ENCODE data around the gene CDAN1.
"Not testable (repeated sequence)": the region's sequence is repeated elsewhere in the genome, so short reads cannot be mapped to it uniquely, and the experiment has no call there.

The CDAN1 gene, protein sequence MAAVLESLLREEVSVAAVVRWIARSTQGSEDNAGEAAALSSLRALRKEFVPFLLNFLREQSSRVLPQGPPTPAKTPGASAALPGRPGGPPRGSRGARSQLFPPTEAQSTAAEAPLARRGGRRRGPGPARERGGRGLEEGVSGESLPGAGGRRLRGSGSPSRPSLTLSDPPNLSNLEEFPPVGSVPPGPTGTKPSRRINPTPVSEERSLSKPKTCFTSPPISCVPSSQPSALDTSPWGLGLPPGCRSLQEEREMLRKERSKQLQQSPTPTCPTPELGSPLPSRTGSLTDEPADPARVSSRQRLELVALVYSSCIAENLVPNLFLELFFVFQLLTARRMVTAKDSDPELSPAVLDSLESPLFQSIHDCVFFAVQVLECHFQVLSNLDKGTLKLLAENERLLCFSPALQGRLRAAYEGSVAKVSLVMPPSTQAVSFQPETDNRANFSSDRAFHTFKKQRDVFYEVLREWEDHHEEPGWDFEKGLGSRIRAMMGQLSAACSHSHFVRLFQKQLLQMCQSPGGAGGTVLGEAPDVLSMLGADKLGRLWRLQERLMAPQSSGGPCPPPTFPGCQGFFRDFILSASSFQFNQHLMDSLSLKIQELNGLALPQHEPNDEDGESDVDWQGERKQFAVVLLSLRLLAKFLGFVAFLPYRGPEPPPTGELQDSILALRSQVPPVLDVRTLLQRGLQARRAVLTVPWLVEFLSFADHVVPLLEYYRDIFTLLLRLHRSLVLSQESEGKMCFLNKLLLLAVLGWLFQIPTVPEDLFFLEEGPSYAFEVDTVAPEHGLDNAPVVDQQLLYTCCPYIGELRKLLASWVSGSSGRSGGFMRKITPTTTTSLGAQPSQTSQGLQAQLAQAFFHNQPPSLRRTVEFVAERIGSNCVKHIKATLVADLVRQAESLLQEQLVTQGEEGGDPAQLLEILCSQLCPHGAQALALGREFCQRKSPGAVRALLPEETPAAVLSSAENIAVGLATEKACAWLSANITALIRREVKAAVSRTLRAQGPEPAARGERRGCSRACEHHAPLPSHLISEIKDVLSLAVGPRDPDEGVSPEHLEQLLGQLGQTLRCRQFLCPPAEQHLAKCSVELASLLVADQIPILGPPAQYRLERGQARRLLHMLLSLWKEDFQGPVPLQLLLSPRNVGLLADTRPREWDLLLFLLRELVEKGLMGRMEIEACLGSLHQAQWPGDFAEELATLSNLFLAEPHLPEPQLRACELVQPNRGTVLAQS

GRCh38 chr15:42736793-42737528 is at the start of gene CDAN1:
TSS of gene CDAN1 (minus strand) at chr15:42737128. CDS start at chr15:42737102, 26 bp downstream.
- ATAC-seq (ENCODE audit: low read depth) (peak; percentile 87), DNase-seq (ENCODE audit: low spot score in 2 of 2) (peak; percentile 85 to 90)

GRCh38 chr15:42785569-42785968 is 48.6 kb upstream of the CDAN1 start:
- Mint-ChIP-seq H3K27ac (no peak overlapping the region), H3K27me3 (no peaks in the 10 kb centered on the region), H3K36me3 (peaks cover 14% of the 10 kb centered on the region), H3K9me3 (no peaks in the 10 kb centered on the region), H3K4me1 (no peaks in the 10 kb centered on the region), H3K4me3 (no peak overlapping the region)
- no peak for DNase-seq (ENCODE audit: low spot score in 2 of 2)
- no peak for ATAC-seq (ENCODE audit: low read depth)

More at GRCh38 chr15:42736793-42737528, at the start of gene CDAN1:
- H3K9me3 Mint-ChIP-seq = no peaks in the 10 kb centered on the region
- peaks cover 6% of the 10 kb centered on the region for H3K36me3 Mint-ChIP-seq
- peak within 1 kb of the TSS; percentile 63 for H3K27ac Mint-ChIP-seq
- H3K4me1 Mint-ChIP-seq = peaks cover 11% of the 10 kb centered on the region
- H3K27me3 Mint-ChIP-seq = no peaks in the 10 kb centered on the region
- H3K4me3 Mint-ChIP-seq = peak within 1 kb of the TSS; percentile 81

DNA sequence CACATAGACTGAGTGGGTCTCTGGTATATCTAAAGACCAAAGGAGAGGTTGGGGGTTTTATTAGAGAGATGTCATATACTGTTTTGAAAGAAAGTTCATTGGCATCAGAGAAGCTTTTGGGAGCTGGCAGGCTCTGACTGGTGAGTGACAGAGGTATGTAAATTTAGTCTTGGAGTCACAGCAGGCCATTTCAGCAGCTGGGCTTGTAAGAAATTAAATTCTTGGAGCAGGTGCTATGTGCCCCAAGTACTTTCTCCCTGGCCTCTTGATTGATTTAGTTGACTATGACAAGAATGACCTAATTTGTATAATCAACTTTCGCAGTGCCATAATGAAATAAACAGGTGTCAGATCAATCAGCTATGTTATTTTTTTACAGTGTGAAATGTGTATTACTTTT is 47.8 kb upstream of the CDAN1 start:
- H3K4me3 Mint-ChIP-seq = no peak overlapping the region
- H3K27me3 Mint-ChIP-seq = no peaks in the 10 kb centered on the region
- peaks cover 15% of the 10 kb centered on the region for H3K36me3 Mint-ChIP-seq
- H3K27ac Mint-ChIP-seq = no peak overlapping the region
- H3K4me1 Mint-ChIP-seq = no peaks in the 10 kb centered on the region
- DNase-seq (ENCODE audit: low spot score in 2 of 2) (no peak), ATAC-seq (ENCODE audit: low read depth) (no peak)
- H3K9me3 Mint-ChIP-seq = no peaks in the 10 kb centered on the region

DNA sequence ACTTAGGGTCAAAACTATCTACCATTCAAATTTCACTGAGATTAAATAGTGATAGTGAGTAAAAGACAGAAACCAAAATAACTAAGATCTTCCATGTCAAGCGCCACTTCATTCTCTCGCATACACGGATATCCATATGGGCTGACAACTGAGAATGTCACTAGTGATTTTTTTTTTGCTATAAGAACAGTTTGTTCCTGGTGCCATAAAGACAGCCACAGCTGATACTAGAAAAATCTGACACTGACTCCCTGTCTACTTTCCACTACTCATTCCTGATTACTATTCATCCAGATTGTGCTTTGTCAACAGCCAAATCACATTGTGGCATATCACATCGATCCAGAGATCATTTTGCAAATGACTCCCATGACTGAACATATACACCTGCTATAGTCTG is 45.8 kb upstream of the CDAN1 start:
- Mint-ChIP-seq H3K36me3 (peaks cover 18% of the 10 kb centered on the region), H3K27ac (no peak overlapping the region), H3K9me3 (no peaks in the 10 kb centered on the region), H3K4me3 (no peak overlapping the region), H3K27me3 (no peaks in the 10 kb centered on the region), H3K4me1 (no peaks in the 10 kb centered on the region)
- ATAC-seq (ENCODE audit: low read depth) (no peak), DNase-seq (ENCODE audit: low spot score in 2 of 2) (no peak)

DNA sequence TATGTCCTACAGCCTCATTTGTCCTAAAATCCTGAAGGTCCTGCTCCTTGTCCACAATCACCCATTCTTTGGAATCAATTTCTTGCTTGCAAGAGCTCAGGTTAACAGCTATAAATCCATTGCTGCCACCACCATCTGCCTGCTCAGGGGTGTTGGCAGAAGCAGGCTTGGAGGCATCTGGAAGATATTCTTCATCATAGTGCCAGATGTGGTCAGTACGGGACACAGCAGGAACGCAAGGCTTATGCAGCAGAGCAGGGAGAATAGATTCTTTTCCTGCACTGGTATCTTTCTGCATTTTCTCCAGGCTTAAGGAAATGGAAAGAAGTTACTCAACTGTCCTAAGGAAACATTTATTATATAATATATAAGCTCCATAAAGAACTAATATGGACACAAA is 38.5 kb upstream of the CDAN1 start:
- Mint-ChIP-seq H3K27ac (no peak overlapping the region), H3K36me3 (peaks cover 21% of the 10 kb centered on the region)
- ATAC-seq (ENCODE audit: low read depth) = no peak

GRCh38 chr15:42772901-42773300 is 36.0 kb upstream of the CDAN1 start:
- H3K9me3 Mint-ChIP-seq = no peaks in the 10 kb centered on the region
- H3K36me3 Mint-ChIP-seq = peaks cover 37% of the 10 kb centered on the region
- no peak for DNase-seq (ENCODE audit: low spot score in 2 of 2)
- H3K4me1 Mint-ChIP-seq = peaks cover 6% of the 10 kb centered on the region
- no peaks in the 10 kb centered on the region for H3K27me3 Mint-ChIP-seq
- H3K27ac Mint-ChIP-seq = no peak overlapping the region
- ATAC-seq (ENCODE audit: low read depth) = no peak
- H3K4me3 Mint-ChIP-seq = no peak overlapping the region

More for the DNA sequence above, 38.5 kb upstream of the CDAN1 start:
- Mint-ChIP-seq H3K9me3 (no peaks in the 10 kb centered on the region), H3K27me3 (no peaks in the 10 kb centered on the region), H3K4me1 (peaks cover 4% of the 10 kb centered on the region), H3K4me3 (no peak overlapping the region)
- DNase-seq (ENCODE audit: low spot score in 2 of 2) = no peak

DNA sequence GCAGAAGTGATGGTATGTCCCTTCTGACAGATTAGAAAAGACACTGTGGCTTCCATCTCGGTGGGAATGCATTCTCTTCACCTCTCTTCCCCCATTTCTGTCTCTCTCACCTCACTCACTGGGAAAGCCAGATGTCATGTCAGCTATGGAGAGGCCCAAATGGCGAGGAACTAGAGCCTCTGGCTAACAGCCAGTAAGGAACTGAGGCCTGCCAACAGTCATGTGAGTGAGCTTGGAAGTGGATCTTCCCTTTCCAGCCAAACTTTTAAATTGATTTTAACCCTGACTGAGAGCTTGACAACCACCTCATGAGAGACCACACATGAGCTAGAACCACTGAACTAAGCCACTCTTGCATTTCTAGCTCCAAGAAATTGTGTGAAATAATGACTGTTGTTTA is 35.2 kb upstream of the CDAN1 start:
- no peak overlapping the region for H3K27ac Mint-ChIP-seq
- peaks cover under 1% of the 10 kb centered on the region for H3K9me3 Mint-ChIP-seq
- no peaks in the 10 kb centered on the region for H3K27me3 Mint-ChIP-seq
- H3K4me3 Mint-ChIP-seq = no peak overlapping the region
- peaks cover 44% of the 10 kb centered on the region for H3K36me3 Mint-ChIP-seq
- H3K4me1 Mint-ChIP-seq = peaks cover 6% of the 10 kb centered on the region
- DNase-seq (ENCODE audit: low spot score in 2 of 2) (no peak), ATAC-seq (ENCODE audit: low read depth) (no peak)

GRCh38 chr15:42766109-42766508 is 29.2 kb upstream of the CDAN1 start:
- not testable (repeated sequence) for H3K27ac Mint-ChIP-seq

DNA sequence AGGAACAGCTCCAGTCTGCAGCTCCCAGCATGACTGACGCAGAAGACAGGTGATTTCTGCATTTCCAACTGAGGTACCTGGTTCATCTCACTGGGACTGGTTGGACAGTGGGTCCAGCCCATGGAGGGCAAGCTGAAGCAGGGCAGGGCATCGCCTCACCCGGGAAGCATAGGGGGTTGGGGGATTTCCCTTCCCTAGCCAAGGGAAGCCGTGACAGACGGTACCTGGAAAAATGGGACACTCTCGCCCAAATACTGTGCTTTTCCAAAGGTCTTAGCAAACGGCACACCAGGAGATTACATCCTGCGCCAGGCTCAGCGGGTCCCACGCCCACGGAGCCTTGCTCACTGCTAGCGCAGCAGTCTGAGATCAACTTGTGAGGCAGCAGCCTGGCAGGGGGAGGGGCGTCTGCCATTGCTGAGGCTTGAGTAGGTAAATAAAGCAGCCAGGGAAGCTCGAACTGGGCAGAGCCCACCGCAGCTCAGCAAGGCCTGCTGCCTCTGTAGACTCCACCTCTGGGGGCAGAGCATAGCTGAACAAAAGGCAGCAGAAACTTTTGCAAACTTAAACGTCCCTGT is 27.3 kb upstream of the CDAN1 start:
- not testable (repeated sequence) for H3K4me3 Mint-ChIP-seq; H3K27ac Mint-ChIP-seq; DNase-seq (ENCODE audit: low spot score in 2 of 2); H3K4me1 Mint-ChIP-seq; H3K27me3 Mint-ChIP-seq; ATAC-seq (ENCODE audit: low read depth)
- peaks cover 18% of the 10 kb centered on the region for H3K9me3 Mint-ChIP-seq
- H3K36me3 Mint-ChIP-seq = peaks cover 67% of the 10 kb centered on the region

More at GRCh38 chr15:42766109-42766508, 29.2 kb upstream of the CDAN1 start:
- not testable (repeated sequence) for H3K4me1 Mint-ChIP-seq; H3K4me3 Mint-ChIP-seq; ATAC-seq (ENCODE audit: low read depth); H3K27me3 Mint-ChIP-seq; DNase-seq (ENCODE audit: low spot score in 2 of 2)
- H3K9me3 Mint-ChIP-seq = peaks cover 16% of the 10 kb centered on the region
- H3K36me3 Mint-ChIP-seq = peaks cover 67% of the 10 kb centered on the region

DNA sequence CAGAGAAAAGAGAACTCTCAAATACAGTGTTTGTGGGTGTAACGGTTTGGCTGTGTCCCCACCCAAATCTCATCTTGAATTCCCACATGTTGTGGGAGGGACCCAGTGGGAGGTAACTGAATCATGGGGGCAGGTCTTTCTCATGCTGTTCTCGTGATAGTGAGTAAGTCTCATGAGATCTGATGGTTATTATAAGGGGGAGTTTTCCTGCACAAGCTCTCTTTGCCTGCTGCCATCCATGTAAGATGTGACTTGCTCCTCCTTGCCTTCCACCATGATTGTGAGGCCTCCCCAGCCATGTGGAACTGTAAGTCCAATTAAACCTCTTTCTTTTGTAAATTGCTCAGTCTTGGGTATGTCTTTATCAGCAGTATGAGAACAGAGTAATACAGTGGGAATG is 24.9 kb upstream of the CDAN1 start:
- H3K4me1 Mint-ChIP-seq; H3K4me3 Mint-ChIP-seq; H3K27ac Mint-ChIP-seq; DNase-seq (ENCODE audit: low spot score in 2 of 2); H3K27me3 Mint-ChIP-seq; ATAC-seq (ENCODE audit: low read depth): not testable (repeated sequence)
- H3K36me3 Mint-ChIP-seq = peaks cover 47% of the 10 kb centered on the region
- H3K9me3 Mint-ChIP-seq = peaks cover 15% of the 10 kb centered on the region

DNA sequence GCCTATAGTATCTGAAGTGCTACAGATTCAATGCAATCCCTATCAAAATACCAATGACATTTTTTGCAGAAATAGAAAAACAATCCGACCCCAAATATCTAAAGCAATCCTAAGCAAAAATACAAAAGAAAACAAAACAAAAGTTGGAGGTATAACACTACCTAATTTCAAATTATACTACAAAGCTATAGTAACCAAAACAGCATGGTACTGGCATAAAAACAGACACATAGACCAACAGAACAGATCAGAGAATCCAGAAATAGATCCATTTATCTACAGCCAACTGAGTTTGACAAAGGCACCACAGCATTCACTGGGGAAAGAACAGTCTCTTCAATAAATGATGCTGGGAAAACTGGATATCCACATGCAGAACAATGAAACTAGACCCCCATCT is 23.8 kb upstream of the CDAN1 start:
- Mint-ChIP-seq H3K27me3 (no peaks in the 10 kb centered on the region), H3K36me3 (peaks cover 40% of the 10 kb centered on the region), H3K4me1 (peaks cover 10% of the 10 kb centered on the region), H3K4me3 (no peak overlapping the region), H3K9me3 (peaks cover 9% of the 10 kb centered on the region), H3K27ac (no peak overlapping the region)
- DNase-seq (ENCODE audit: low spot score in 2 of 2) (no peak), ATAC-seq (ENCODE audit: low read depth) (no peak)

- peaks cover 4% of the 10 kb centered on the region for H3K9me3 Mint-ChIP-seq
- peaks cover 30% of the 10 kb centered on the region for H3K36me3 Mint-ChIP-seq
- DNase-seq (ENCODE audit: low spot score in 2 of 2) (no peak), ATAC-seq (ENCODE audit: low read depth) (no peak)
- no peaks in the 10 kb centered on the region for H3K27me3 Mint-ChIP-seq
- H3K4me3 Mint-ChIP-seq = no peak overlapping the region
- peaks cover 8% of the 10 kb centered on the region for H3K4me1 Mint-ChIP-seq
- no peak overlapping the region for H3K27ac Mint-ChIP-seq
Observed at GRCh38 chr15:42759093-42759492, 22.2 kb upstream of the CDAN1 start.

GRCh38 chr15:42750306-42750705 is 13.4 kb upstream of the CDAN1 start:
- no peak for DNase-seq (ENCODE audit: low spot score in 2 of 2)
- no peak overlapping the region for H3K4me3 Mint-ChIP-seq
- ATAC-seq (ENCODE audit: low read depth) = no peak
- peaks cover 5% of the 10 kb centered on the region for H3K9me3 Mint-ChIP-seq
- H3K36me3 Mint-ChIP-seq = peaks cover 43% of the 10 kb centered on the region
- no peaks in the 10 kb centered on the region for H3K27me3 Mint-ChIP-seq
- H3K4me1 Mint-ChIP-seq = no peaks in the 10 kb centered on the region
- no peak overlapping the region for H3K27ac Mint-ChIP-seq

Data from memory B cell (primary cell).